Tibial nerve (tissue), 4 donors: ENCODE data around the gene METTL23.

ENCODE experiments used
- EP300 ChIP-seq, 2 donors: sonication (generic); formaldehyde crosslinking; IDR thresholded peaks; one replicate each; pipeline ENCODE4 v1.6.1; 2017; ENCODE audit warnings: antibody characterized with exemption in 2 of 2, mild to moderate bottlenecking in 1 of 2
- TF ChIP-seq, protein P1 (sequence below), 5 experiments: fragments of 200-600 bp in 3 of 5; fragments of 450-650 bp in 2 of 5; sonication (generic) in 3 of 5; IDR thresholded peaks; one replicate each; pipeline ENCODE4 v1.5.1; 2016 to 2019; ENCODE audit warnings: antibody characterized with exemption in 5 of 5, mild to moderate bottlenecking in 3 of 5, moderate library complexity in 2 of 5

GRCh38 chr17:76740329-76741118 is 13.9 kb downstream of the METTL23 start:
- TF ChIP-seq, protein P1, sequence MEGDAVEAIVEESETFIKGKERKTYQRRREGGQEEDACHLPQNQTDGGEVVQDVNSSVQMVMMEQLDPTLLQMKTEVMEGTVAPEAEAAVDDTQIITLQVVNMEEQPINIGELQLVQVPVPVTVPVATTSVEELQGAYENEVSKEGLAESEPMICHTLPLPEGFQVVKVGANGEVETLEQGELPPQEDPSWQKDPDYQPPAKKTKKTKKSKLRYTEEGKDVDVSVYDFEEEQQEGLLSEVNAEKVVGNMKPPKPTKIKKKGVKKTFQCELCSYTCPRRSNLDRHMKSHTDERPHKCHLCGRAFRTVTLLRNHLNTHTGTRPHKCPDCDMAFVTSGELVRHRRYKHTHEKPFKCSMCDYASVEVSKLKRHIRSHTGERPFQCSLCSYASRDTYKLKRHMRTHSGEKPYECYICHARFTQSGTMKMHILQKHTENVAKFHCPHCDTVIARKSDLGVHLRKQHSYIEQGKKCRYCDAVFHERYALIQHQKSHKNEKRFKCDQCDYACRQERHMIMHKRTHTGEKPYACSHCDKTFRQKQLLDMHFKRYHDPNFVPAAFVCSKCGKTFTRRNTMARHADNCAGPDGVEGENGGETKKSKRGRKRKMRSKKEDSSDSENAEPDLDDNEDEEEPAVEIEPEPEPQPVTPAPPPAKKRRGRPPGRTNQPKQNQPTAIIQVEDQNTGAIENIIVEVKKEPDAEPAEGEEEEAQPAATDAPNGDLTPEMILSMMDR (IDR thresholded peaks at IDR 0.05): no peak
- no peak for TF ChIP-seq EP300 (IDR thresholded peaks at IDR 0.05)
